ENCODE data around the gene MIER2.
"Not testable (repeated sequence)": the region's sequence is repeated elsewhere in the genome, so short reads cannot be mapped to it uniquely, and the experiment has no call there.

The MIER2 gene

DNA sequence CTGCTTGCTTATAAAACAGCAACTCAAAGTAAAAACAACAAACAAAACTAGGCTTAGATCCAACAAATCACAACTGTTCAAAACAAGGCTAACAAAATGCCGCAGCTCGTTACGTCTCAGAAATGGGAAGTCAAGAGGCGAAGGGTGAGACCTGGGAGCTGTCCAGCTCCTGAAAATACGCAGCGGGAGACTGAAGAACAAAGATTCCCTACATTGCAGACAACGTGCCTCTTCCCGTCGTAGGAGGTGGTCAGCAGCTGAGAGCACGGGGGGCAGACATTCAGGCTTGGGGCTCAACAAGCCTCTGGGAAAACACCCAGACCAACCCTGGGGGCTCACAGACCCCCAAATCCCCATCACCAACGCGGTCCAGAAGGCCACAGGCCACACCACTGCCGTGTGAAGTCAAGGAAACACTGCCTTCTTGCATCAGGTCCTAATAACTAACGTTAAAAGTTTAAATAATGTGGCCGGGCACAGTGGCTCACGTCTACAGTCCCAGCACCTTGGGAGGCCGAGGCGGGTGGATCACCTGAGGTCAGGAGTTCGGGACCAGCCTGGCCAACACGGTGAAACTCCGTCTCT, 66.9 kb downstream of the MIER2 start:
- H3K9ac ChIP-seq (ENCODE audit: low read length): no peak overlapping the region
- peaks cover 4% of the 10 kb centered on the region for H3K27me3 ChIP-seq (ENCODE audit: control insufficient read depth, insufficient read depth, low read length)
- no peak overlapping the region for H3K27ac ChIP-seq (ENCODE audit: low read depth, low read length)
- no peaks in the 10 kb centered on the region for H3K36me3 ChIP-seq (ENCODE audit: control insufficient read depth, insufficient read depth, low read length)
- H3K4me1 ChIP-seq (ENCODE audit: control insufficient read depth, insufficient read depth, low read length): no peaks in the 10 kb centered on the region
- no peak overlapping the region for H3K4me3 ChIP-seq (ENCODE audit: low read length)

DNA sequence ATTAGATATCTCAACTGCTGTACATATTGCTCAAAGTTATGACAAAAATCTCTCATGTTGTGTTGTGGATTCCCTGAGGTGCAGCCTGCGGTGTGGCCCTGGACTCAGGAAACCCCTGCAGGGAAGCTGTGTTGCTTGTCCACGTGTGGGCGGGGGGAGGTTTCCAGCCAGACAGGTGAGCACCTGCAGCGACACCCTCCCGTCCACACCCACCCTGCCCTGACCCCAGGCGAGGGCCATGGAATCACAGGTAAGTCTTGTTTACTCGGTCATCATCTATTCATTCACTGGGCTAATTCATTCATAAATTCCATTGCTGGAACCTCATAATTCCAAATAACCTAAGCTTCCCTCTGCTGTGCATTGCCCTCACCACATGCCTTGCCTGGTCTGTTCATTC, 67.5 kb downstream of the MIER2 start:
- H3K4me1 ChIP-seq (ENCODE audit: control insufficient read depth, insufficient read depth, low read length): no peaks in the 10 kb centered on the region
- H3K36me3 ChIP-seq (ENCODE audit: control insufficient read depth, insufficient read depth, low read length): no peaks in the 10 kb centered on the region
- H3K27ac ChIP-seq (ENCODE audit: low read depth, low read length): no peak overlapping the region
- H3K9ac ChIP-seq (ENCODE audit: low read length): no peak overlapping the region
- H3K27me3 ChIP-seq (ENCODE audit: control insufficient read depth, insufficient read depth, low read length): peaks cover 4% of the 10 kb centered on the region
- H3K4me3 ChIP-seq (ENCODE audit: low read length): no peak overlapping the region

DNA sequence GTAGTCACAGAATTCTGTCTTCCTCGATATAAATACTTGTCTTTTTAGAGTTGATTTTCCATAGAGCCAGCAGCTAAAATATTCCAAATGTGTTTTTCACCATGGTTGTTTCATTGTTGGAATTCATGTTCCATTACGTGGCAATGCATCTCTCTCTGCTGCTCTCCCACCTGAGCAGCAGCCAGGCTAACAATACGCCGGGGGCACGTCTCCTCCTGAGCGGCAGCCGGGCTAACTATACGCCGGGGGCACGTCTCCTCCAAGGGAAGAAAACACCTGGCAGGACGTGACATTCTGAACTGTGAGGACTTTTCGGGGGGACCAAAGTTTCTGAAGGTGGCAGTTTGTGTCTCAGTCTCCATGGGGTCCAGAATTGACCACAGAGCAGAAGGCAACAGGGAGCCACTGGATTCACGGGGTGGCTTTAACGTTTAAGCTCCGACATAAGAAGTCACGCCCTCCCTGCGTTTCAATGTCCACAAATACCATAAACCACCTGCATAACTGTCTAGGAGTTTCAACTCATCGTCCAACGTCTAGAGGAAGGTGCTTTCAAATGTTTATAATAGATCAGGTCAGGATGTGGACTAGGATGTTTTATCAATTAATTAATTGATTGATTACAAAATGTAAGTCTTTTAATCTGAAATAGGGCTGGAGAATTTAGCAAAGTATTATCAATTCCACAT, 68.5 kb downstream of the MIER2 start:
- no peaks in the 10 kb centered on the region for H3K4me1 ChIP-seq (ENCODE audit: control insufficient read depth, insufficient read depth, low read length)
- H3K36me3 ChIP-seq (ENCODE audit: control insufficient read depth, insufficient read depth, low read length): no peaks in the 10 kb centered on the region
- H3K27me3 ChIP-seq (ENCODE audit: control insufficient read depth, insufficient read depth, low read length): peaks cover 4% of the 10 kb centered on the region
- no peak overlapping the region for H3K4me3 ChIP-seq (ENCODE audit: low read length)
- no peak overlapping the region for H3K9ac ChIP-seq (ENCODE audit: low read length)
- no peak overlapping the region for H3K27ac ChIP-seq (ENCODE audit: low read depth, low read length)

DNA sequence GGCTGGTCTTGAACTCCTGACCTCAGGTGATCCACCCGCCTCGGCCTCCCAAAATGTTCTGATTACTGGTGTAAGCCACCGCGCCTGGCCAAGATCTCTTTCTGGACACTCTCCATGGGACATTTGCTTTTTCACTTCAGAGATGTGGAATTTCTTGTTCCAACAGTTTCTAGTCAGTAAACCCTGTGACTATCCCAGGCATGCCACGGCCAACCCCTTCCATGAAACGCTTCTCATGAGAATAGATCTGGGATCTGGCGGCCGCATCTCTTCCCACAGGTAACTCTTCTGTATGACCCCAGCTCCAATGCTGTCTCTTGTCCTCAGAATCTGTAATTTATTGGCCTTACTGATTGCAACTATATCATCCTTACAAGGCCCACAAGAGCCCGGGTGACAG, 69.6 kb downstream of the MIER2 start:
- Histone ChIP-seq H3K27me3 (ENCODE audit: control insufficient read depth, insufficient read depth, low read length) (peaks cover 4% of the 10 kb centered on the region), H3K9ac (ENCODE audit: low read length) (no peak overlapping the region), H3K27ac (ENCODE audit: low read depth, low read length) (no peak overlapping the region), H3K4me3 (ENCODE audit: low read length) (no peak overlapping the region), H3K4me1 (ENCODE audit: control insufficient read depth, insufficient read depth, low read length) (no peaks in the 10 kb centered on the region), H3K36me3 (ENCODE audit: control insufficient read depth, insufficient read depth, low read length) (no peaks in the 10 kb centered on the region)

DNA sequence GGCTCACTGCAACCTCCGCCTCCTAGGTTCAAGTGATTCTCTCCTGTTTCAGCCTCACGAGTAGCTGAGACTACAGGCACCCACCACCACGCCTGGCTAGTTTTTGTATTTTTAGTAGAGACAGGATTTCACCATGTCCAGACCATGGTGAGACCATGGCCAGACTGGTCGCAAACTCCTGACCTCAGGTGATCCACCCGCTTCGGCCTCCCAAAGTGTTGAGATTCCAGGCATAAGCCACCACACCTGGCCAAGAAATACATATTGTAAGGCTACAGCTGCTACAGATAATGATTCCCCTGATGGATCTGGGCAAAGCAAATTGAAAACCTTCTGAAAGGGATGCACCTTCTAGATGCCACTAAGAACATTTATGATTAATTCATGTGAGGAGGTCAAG, 71.2 kb downstream of the MIER2 start:
- no peak overlapping the region for H3K27ac ChIP-seq (ENCODE audit: low read depth, low read length)
- H3K4me3 ChIP-seq (ENCODE audit: low read length): no peak overlapping the region

DNA sequence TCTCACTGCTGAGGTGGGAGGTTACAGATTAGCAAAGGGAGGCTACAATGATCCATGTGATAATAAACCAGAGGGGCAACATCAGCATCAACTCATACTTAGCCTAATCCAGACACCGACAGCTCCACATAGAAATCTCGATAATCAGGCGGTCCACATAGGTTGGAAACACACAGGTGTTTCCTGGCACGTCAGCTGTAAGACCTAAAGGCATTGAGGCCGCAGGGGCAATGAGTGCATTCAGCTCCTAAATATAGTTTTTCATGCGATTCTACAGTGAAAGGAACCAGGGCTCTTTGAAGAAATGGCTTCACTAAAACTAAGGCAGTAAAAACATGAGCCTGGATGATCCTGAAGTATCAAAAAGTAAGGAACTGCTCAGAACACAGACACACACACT, 72.7 kb downstream of the MIER2 start:
- no peaks in the 10 kb centered on the region for H3K4me1 ChIP-seq (ENCODE audit: control insufficient read depth, insufficient read depth, low read length)
- H3K9ac ChIP-seq (ENCODE audit: low read length): no peak overlapping the region
- no peaks in the 10 kb centered on the region for H3K36me3 ChIP-seq (ENCODE audit: control insufficient read depth, insufficient read depth, low read length)
- H3K4me3 ChIP-seq (ENCODE audit: low read length): no peak overlapping the region
- no peaks in the 10 kb centered on the region for H3K27me3 ChIP-seq (ENCODE audit: control insufficient read depth, insufficient read depth, low read length)
- no peak overlapping the region for H3K27ac ChIP-seq (ENCODE audit: low read depth, low read length)

More for the DNA sequence above, 71.2 kb downstream of the MIER2 start:
- Histone ChIP-seq H3K27me3 (ENCODE audit: control insufficient read depth, insufficient read depth, low read length) (peaks cover 4% of the 10 kb centered on the region), H3K4me1 (ENCODE audit: control insufficient read depth, insufficient read depth, low read length) (no peaks in the 10 kb centered on the region), H3K36me3 (ENCODE audit: control insufficient read depth, insufficient read depth, low read length) (no peaks in the 10 kb centered on the region), H3K9ac (ENCODE audit: low read length) (no peak overlapping the region)

DNA sequence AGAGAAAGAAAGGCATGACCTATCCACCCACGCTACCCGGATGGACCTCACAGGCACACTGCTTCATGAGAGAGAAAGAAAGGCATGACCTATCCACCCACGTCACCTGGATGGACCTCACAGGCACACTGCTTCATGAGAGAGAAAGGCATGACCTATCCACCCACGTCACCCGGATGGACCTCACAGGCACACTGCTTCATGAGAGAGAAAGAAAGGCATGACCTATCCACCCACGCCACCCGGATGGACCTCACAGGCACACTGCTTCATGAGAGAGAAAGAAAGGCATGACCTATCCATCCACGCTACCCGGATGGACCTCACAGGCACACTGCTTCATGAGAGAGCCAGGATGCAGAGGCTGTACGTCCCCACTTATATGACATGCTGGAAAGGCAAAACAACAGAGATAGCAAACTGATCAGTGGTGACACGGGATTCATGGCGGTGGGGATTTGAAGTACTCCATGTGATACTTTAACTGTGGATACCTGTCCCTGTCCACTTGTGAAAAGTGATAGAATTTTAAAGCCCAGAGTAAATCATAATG, 73.8 kb downstream of the MIER2 start:
- not testable (repeated sequence) for H3K4me3 ChIP-seq (ENCODE audit: low read length); H3K4me1 ChIP-seq (ENCODE audit: control insufficient read depth, insufficient read depth, low read length); H3K27ac ChIP-seq (ENCODE audit: low read depth, low read length); H3K36me3 ChIP-seq (ENCODE audit: control insufficient read depth, insufficient read depth, low read length); H3K27me3 ChIP-seq (ENCODE audit: control insufficient read depth, insufficient read depth, low read length); H3K9ac ChIP-seq (ENCODE audit: low read length)

DNA sequence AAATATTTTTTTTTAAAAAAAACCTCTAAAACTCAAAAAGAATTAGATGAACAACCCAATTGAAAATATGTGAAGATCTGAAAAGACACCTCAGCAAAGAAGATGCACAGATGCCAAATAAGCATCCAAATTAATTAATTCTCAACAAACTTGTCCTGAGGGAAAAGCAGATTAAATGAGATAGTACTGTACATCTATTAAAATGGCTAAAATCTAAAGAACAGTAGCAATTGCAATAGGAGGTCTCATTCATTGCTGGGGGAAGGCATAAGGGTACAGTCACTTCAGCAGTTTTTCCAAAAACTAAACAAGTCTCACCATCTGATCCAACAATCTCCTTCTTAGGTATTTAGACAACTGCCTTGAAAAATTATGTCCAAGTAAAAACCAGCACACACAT, 75.4 kb downstream of the MIER2 start:
- no peaks in the 10 kb centered on the region for H3K27me3 ChIP-seq (ENCODE audit: control insufficient read depth, insufficient read depth, low read length)
- no peak overlapping the region for H3K4me3 ChIP-seq (ENCODE audit: low read length)
- no peak overlapping the region for H3K27ac ChIP-seq (ENCODE audit: low read depth, low read length)
- no peak overlapping the region for H3K9ac ChIP-seq (ENCODE audit: low read length)
- no peaks in the 10 kb centered on the region for H3K4me1 ChIP-seq (ENCODE audit: control insufficient read depth, insufficient read depth, low read length)
- H3K36me3 ChIP-seq (ENCODE audit: control insufficient read depth, insufficient read depth, low read length): no peaks in the 10 kb centered on the region

DNA sequence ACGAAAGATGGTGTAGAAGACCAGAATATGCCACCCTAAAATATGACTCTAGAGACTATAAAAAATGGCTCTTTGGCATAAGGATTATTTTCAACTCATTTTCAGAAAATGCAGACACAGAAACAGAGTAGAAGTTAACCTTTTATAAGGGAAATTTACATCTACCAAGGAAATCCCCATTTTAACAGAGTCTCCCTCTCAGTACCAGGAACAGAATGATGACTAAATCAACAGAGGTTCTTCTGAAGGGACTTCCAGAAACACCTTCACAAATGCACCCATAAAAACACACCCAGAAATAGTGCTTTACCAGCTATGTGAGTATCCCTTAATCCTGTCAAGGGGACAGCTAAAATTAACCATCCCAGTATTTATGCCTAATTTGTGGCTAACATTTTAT, 82.5 kb downstream of the MIER2 start:
- Histone ChIP-seq H3K27me3 (ENCODE audit: control insufficient read depth, insufficient read depth, low read length) (no peaks in the 10 kb centered on the region), H3K36me3 (ENCODE audit: control insufficient read depth, insufficient read depth, low read length) (no peaks in the 10 kb centered on the region), H3K9ac (ENCODE audit: low read length) (no peak overlapping the region), H3K4me1 (ENCODE audit: control insufficient read depth, insufficient read depth, low read length) (no peaks in the 10 kb centered on the region), H3K27ac (ENCODE audit: low read depth, low read length) (no peak overlapping the region), H3K4me3 (ENCODE audit: low read length) (no peak overlapping the region)

DNA sequence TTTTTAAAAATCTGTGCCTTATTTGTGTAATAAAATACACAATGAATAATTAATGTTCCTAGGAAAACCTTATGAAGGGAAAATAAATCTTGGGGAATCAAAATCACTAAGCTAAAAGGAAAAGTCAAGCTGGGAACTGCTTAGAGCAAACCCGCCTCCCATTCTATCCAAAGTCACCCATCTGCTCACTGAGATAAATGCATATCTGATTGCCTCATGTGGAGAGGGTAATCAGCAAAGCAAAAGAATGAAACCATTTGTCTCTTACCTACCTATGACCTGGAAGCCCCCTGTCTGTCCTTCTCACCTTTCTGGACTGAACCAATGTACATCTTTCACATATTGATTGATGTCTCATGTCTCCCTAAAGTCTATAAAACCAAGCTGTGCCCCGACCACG, 87.8 kb downstream of the MIER2 start:
- not testable (repeated sequence) for H3K9ac ChIP-seq (ENCODE audit: low read length); H3K4me1 ChIP-seq (ENCODE audit: control insufficient read depth, insufficient read depth, low read length); H3K27me3 ChIP-seq (ENCODE audit: control insufficient read depth, insufficient read depth, low read length); H3K36me3 ChIP-seq (ENCODE audit: control insufficient read depth, insufficient read depth, low read length); H3K27ac ChIP-seq (ENCODE audit: low read depth, low read length); H3K4me3 ChIP-seq (ENCODE audit: low read length)
